Stimulated activated CD4-positive, alpha-beta T cell treated with anti-CD3 and anti-CD28 coated beads, Interleukin-4, amount 100 ng/mL, for 4 hours (primary cell): ENCODE data around the gene PPP1R10.

ENCODE experiments used
- DNase-seq, 2 experiments: peaks; one replicate each; pipeline ENCODE4 v3.0.0-alpha.2; 2020

Gene PPP1R10

GRCh38 chr6:30554962-30555815 is 61.9 kb downstream of the PPP1R10 start:
- DNase-seq, result no peak

GRCh38 chr6:30554404-30554803 is 62.6 kb downstream of the PPP1R10 start:
- no peak for DNase-seq
